HEK293 (cell line): ENCODE measurements around the gene CYP1B1.
A peak's percentile ranks its signal among the peaks of the same experiment; 100 is the strongest.

ENCODE experiments used
- CTCF ChIA-PET: fragments of 350-600 bp; formaldehyde crosslinking; extraction: SDS; loops from one replicate; lab custom pipeline; 2021; ENCODE audit warnings: antibody characterized with exemption; lab: Yijun Ruan, JAX
- POLR2A ChIA-PET: fragments of 300-600 bp; formaldehyde crosslinking; extraction: SDS; loops from one replicate; lab custom pipeline; 2020; ENCODE audit warnings: antibody characterized with exemption, inconsistent platforms; lab: Yijun Ruan, JAX
- H3K27ac ChIP-seq: fragments of 200-500 bp; sonication (Bioruptor generic); 2 replicates; pipeline ENCODE4 v1.5.1; 2014; ENCODE audit warnings: low read depth, low read length, control low read depth, inconsistent platforms; ENCODE audit errors: extremely low read depth
- H3K36me3 ChIP-seq, 2 experiments: fragments of 200-500 bp in 1 of 2; sonication (Bioruptor generic) in 1 of 2; 1 replicate in 1 of 2; 2 replicates in 1 of 2; pipeline ENCODE4 v1.5.1; 2014 to 2017; ENCODE audit warnings: inconsistent platforms in 2 of 2, low read length in 2 of 2; ENCODE audit not compliant: control insufficient read depth in 2 of 2, insufficient read depth in 1 of 2
- H3K4me1 ChIP-seq: fragments of 200-500 bp; sonication (Bioruptor generic); 2 replicates; pipeline ENCODE4 v1.5.1; 2014; ENCODE audit warnings: mild to moderate bottlenecking, low read length, inconsistent platforms; ENCODE audit not compliant: control insufficient read depth, insufficient read depth
- H3K4me3 ChIP-seq: 2 replicates; pipeline ENCODE4 v1.5.1; 2011; ENCODE audit warnings: low read depth, mild to moderate bottlenecking, control low read depth, low read length, moderate library complexity
- H3K9me3 ChIP-seq: fragments of 200-500 bp; sonication (Bioruptor generic); 2 replicates; pipeline ENCODE4 v1.5.1; 2014; ENCODE audit warnings: low read depth, low read length, inconsistent platforms; ENCODE audit not compliant: control insufficient read depth, insufficient read depth
- INSM2 ChIP-seq: fragments of 450-650 bp; formaldehyde crosslinking; IDR thresholded peaks from 2 replicates; pipeline ENCODE4 v1.5.1; 2016; ENCODE audit warnings: missing biosample characterization, missing genetic modification characterization
- KLF16 ChIP-seq: fragments of 450-650 bp; formaldehyde crosslinking; IDR thresholded peaks from 2 replicates; pipeline ENCODE4 v1.5.1; 2017; ENCODE audit warnings: missing biosample characterization, missing genetic modification characterization
- KLF8 ChIP-seq: fragments of 450-650 bp; formaldehyde crosslinking; IDR thresholded peaks from 2 replicates; pipeline ENCODE4 v1.5.1; 2016; ENCODE audit warnings: missing biosample characterization, missing genetic modification characterization
- PRDM10 ChIP-seq: fragments of 450-650 bp; formaldehyde crosslinking; IDR thresholded peaks from 2 replicates; pipeline ENCODE4 v1.5.1; 2016; ENCODE audit warnings: missing biosample characterization, missing genetic modification characterization
- SCRT2 ChIP-seq: fragments of 450-650 bp; formaldehyde crosslinking; IDR thresholded peaks from 2 replicates; pipeline ENCODE4 v1.5.1; 2016; ENCODE audit warnings: missing biosample characterization, missing genetic modification characterization
- YY1 ChIP-seq: fragments of 450-650 bp; formaldehyde crosslinking; IDR thresholded peaks from 2 replicates; pipeline ENCODE4 v1.5.1; 2018; ENCODE audit warnings: missing biosample characterization, missing genetic modification characterization
- ZBTB11 ChIP-seq: fragments of 450-650 bp; formaldehyde crosslinking; conservative IDR thresholded peaks from 2 replicates; pipeline ENCODE4 v1.5.1; 2016; ENCODE audit warnings: low read depth, missing biosample characterization, missing genetic modification characterization
- ZFP41 ChIP-seq: fragments of 450-650 bp; formaldehyde crosslinking; IDR thresholded peaks from 2 replicates; pipeline ENCODE4 v1.5.1; 2016; ENCODE audit warnings: missing biosample characterization, missing genetic modification characterization, borderline replicate concordance
- ZNF10 ChIP-seq: fragments of 450-650 bp; formaldehyde crosslinking; IDR thresholded peaks from 2 replicates; pipeline ENCODE4 v1.5.1; 2017; ENCODE audit warnings: missing biosample characterization, missing genetic modification characterization
- ZNF132 ChIP-seq: fragments of 450-650 bp; formaldehyde crosslinking; IDR thresholded peaks from 2 replicates; pipeline ENCODE4 v1.5.1; 2017; ENCODE audit warnings: missing biosample characterization, missing genetic modification characterization, borderline replicate concordance
- ZNF184 ChIP-seq: fragments of 450-650 bp; IDR thresholded peaks from 2 replicates; pipeline ENCODE4 v1.5.1; 2018; ENCODE audit warnings: missing biosample characterization, mild to moderate bottlenecking, missing genetic modification characterization
- ZNF274 ChIP-seq, 2 experiments: fragments of 200-500 bp in 1 of 2; fragments of 450-650 bp in 1 of 2; sonication (Bioruptor generic) in 1 of 2; formaldehyde crosslinking in 1 of 2; IDR thresholded peaks; 2 replicates each; pipeline versions ENCODE4 v1.5.1 to v1.6.1; 2014 to 2016; ENCODE audit warnings: borderline replicate concordance in 1 of 2, inconsistent platforms in 1 of 2, low read length in 1 of 2, missing biosample characterization in 1 of 2, missing genetic modification characterization in 1 of 2
- ZNF302 ChIP-seq: fragments of 450-650 bp; formaldehyde crosslinking; IDR thresholded peaks from 2 replicates; pipeline ENCODE4 v1.5.1; 2016; ENCODE audit warnings: missing biosample characterization, missing genetic modification characterization, low read depth
- ZNF335 ChIP-seq: fragments of 450-650 bp; formaldehyde crosslinking; conservative IDR thresholded peaks from 2 replicates; pipeline ENCODE4 v1.5.1; 2016; ENCODE audit warnings: missing biosample characterization, missing genetic modification characterization
- ZNF48 ChIP-seq: fragments of 450-650 bp; formaldehyde crosslinking; IDR thresholded peaks from 2 replicates; pipeline ENCODE4 v1.5.1; 2016; ENCODE audit warnings: missing biosample characterization, missing genetic modification characterization
- ZNF488 ChIP-seq: fragments of 450-650 bp; formaldehyde crosslinking; IDR thresholded peaks from 2 replicates; pipeline ENCODE4 v1.5.1; 2016; ENCODE audit warnings: missing biosample characterization, missing genetic modification characterization
- ZNF623 ChIP-seq: fragments of 450-650 bp; formaldehyde crosslinking; IDR thresholded peaks from 2 replicates; pipeline ENCODE4 v1.5.1; 2016; ENCODE audit warnings: missing biosample characterization, missing genetic modification characterization
- ZNF670 ChIP-seq: fragments of 450-650 bp; formaldehyde crosslinking; IDR thresholded peaks from 2 replicates; pipeline ENCODE4 v1.5.1; 2016; ENCODE audit warnings: missing biosample characterization, missing genetic modification characterization, low read depth
- ZNF791 ChIP-seq: fragments of 450-650 bp; formaldehyde crosslinking; IDR thresholded peaks from 2 replicates; pipeline ENCODE4 v1.5.1; 2016; ENCODE audit warnings: missing biosample characterization, missing genetic modification characterization

CYP1B1 gene

GRCh38 chr2:38074058-38074763, 1.7 kb downstream of the CYP1B1 start:
- ChIA-PET CTCF (interaction anchor here (0.6 kb wide), 1 partner anchor 631 kb away, joined by 4 read pairs; no protein-coding TSS in a partner anchor), POLR2A (no interaction called here)
- H3K9me3 ChIP-seq, result no peaks in the 10 kb centered on the region

GRCh38 chr2:38073211-38074057, 2.5 kb downstream of the CYP1B1 start:
- no peaks in the 10 kb centered on the region for H3K9me3 ChIP-seq
- H3K4me3 ChIP-seq, result no peak overlapping the region
- POLR2A ChIA-PET, result no interaction called here
- H3K4me1 ChIP-seq, result peaks cover 8% of the 10 kb centered on the region
- H3K36me3 ChIP-seq, result no peaks in the 10 kb centered on the region
- no peak for TF ChIP-seq ZNF302 (tag by site-specific recombination)
- TF ChIP-seq SCRT2 (tag by site-specific recombination), result peak; percentile 49; the same call in 1 of the 2 replicates
- no peak overlapping the region for H3K27ac ChIP-seq
- CTCF ChIA-PET, result no interaction called here

More at GRCh38 chr2:38074058-38074763, 1.7 kb downstream of the CYP1B1 start:
- no peak overlapping the region for H3K4me3 ChIP-seq
- TF ChIP-seq YY1 (no peak), ZNF132 (tag by site-specific recombination) (no peak), KLF8 (no peak), PRDM10 (tag by site-specific recombination) (no peak), KLF16 (tag by site-specific recombination) (no peak)
- H3K27ac ChIP-seq, result no peak overlapping the region
- no peaks in the 10 kb centered on the region for H3K36me3 ChIP-seq
- H3K4me1 ChIP-seq, result peaks cover 4% of the 10 kb centered on the region

GRCh38 chr2:38070438-38070837, 5.5 kb downstream of the CYP1B1 start:
- no peaks in the 10 kb centered on the region for H3K36me3 ChIP-seq
- CTCF ChIA-PET, result interaction anchor here (0.7 kb wide), 2 partner anchors 17 to 178 kb away, joined by 4 to 5 read pairs; no protein-coding TSS in a partner anchor
- POLR2A ChIA-PET, result no interaction called here
- no peak for TF ChIP-seq ZBTB11 (tag by site-specific recombination)
- TF ChIP-seq ZNF670 (tag by site-specific recombination), result no peak
- no peak for TF ChIP-seq ZNF488 (tag by site-specific recombination)
- TF ChIP-seq ZNF335 (tag by site-specific recombination), result no peak
- no peak for TF ChIP-seq ZNF791 (tag by site-specific recombination)
- no peak for TF ChIP-seq ZNF623 (tag by site-specific recombination)
- no peak for TF ChIP-seq ZNF10 (tag by site-specific recombination)
- no peak for TF ChIP-seq ZNF48
- TF ChIP-seq KLF8, result no peak
- TF ChIP-seq ZFP41 (tag by site-specific recombination), result no peak
- no peak for TF ChIP-seq ZNF184 (tag by site-specific recombination)
- TF ChIP-seq INSM2, result no peak
- no peak for TF ChIP-seq ZNF274 (IDR thresholded peaks at IDR 0.05; ENCODE audit: low read length)
- no peak for TF ChIP-seq ZNF274 (tag by site-specific recombination; IDR thresholded peaks at IDR 0.05; ENCODE audit: borderline replicate concordance)

More at GRCh38 chr2:38070438-38070837, 5.5 kb downstream of the CYP1B1 start:
- Histone ChIP-seq H3K27ac (no peak overlapping the region), H3K4me1 (peaks cover 4% of the 10 kb centered on the region; the same call in 1 of the 2 replicates), H3K4me3 (no peak overlapping the region), H3K9me3 (no peaks in the 10 kb centered on the region)
